Activated CD4-positive, alpha-beta T cell treated with anti-CD3 and anti-CD28 coated beads for 36 hours (primary cell): Measurements from ENCODE around the gene DNAJB8. TPM values are rescaled to one million over a fixed set of nuclear protein-coding genes. Genes with fewer than 3 reads are reported as not detected.

Experiments
- ATAC-seq: fragments of 200-7000 bp; cut with Tn5 transposase; one replicate; pipeline ENCODE4 v1.10.0; 2021; ENCODE audit warnings: mild to moderate bottlenecking, moderate library complexity
- CTCF ChIA-PET: fragments of 350-600 bp; sonication (Branson Sonifier 250); formaldehyde crosslinking; loops from one replicate; lab custom pipeline; 2021; ENCODE audit warnings: antibody characterized with exemption; lab: Charles Lee
- POLR2A ChIA-PET: fragments of 350-600 bp; sonication (Branson Sonifier 250); formaldehyde crosslinking; loops from one replicate; lab custom pipeline; 2021; ENCODE audit warnings: antibody characterized with exemption, inconsistent platforms; lab: Charles Lee
- DNase-seq: peaks from one replicate; pipeline ENCODE4 v3.0.0-alpha.2; 2020
- H3K27ac Mint-ChIP-seq: one replicate; pipeline ENCODE4 v1.8.0; 2021; ENCODE audit warnings: mixed read lengths
- H3K27me3 Mint-ChIP-seq: one replicate; pipeline ENCODE4 v1.8.0; 2021; ENCODE audit warnings: mixed read lengths
- H3K36me3 Mint-ChIP-seq: one replicate; pipeline ENCODE4 v1.8.0; 2021; ENCODE audit warnings: low read depth, mixed read lengths
- H3K4me1 Mint-ChIP-seq: one replicate; pipeline ENCODE4 v1.8.0; 2021; ENCODE audit warnings: mixed read lengths
- H3K4me3 Mint-ChIP-seq: one replicate; pipeline ENCODE4 v1.8.0; 2021; ENCODE audit warnings: mild to moderate bottlenecking, moderate library complexity, mixed read lengths
- H3K9me3 Mint-ChIP-seq: one replicate; pipeline ENCODE4 v1.8.0; 2021; ENCODE audit warnings: low read depth, mixed read lengths
- intact Hi-C, 2 experiments: fragments of 100-400 bp; cut with DNase I in 1 of 2; cut with micrococcal nuclease in 1 of 2; formaldehyde crosslinking; loops; one replicate each; pipeline versions ENCODE4 v1.14.2 to v1.15.1; 2022 to 2024; cut with DNase I, micrococcal nuclease
- total RNA-seq, 2 experiments: library from RNA; stranded (reverse); gene quantifications; one replicate each; pipeline ENCODE4 v1.2.3, GENCODE V29; 2021

DNAJB8 gene
- total RNA-seq, 2 experiments from 2014 or later = not detected

DNA sequence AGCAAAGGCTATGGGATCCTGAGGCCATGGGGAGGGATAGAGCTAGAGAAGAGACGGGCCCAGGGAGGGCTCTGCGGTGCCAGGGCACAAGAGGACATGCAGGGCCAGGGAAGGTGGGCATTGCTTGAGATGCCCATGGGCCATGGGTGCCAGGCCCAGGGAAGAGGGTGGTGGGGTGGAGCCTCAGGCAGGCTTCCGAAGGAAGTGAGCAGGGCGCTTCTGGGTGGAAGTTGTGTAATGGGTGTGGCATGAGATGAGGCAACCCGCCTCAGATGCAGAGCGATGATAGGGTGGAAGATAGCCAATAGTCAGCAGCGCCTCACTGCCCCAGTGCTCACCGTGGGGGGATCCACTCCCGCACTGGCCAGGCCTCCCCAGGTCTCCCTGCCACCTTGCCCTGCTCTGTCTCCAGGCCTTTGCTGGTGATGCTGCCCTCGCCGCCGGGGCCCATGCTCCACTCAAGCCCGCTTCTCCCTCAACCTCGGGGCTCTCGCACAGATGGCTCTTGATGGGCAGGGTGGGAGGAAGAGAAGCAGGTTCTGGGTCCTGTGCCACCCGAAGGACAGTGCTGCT, 51.4 kb downstream of the DNAJB8 start:
- Mint-ChIP-seq H3K27ac (no peak overlapping the region), H3K4me3 (no peak overlapping the region), H3K36me3 (no peaks in the 10 kb centered on the region), H3K27me3 (no peaks in the 10 kb centered on the region), H3K4me1 (no peaks in the 10 kb centered on the region), H3K9me3 (no peaks in the 10 kb centered on the region)
- no peak for DNase-seq
- ChIA-PET CTCF (no interaction called here), POLR2A (no interaction called here)
- intact Hi-C loops = no loop called here
- no peak for ATAC-seq

DNA sequence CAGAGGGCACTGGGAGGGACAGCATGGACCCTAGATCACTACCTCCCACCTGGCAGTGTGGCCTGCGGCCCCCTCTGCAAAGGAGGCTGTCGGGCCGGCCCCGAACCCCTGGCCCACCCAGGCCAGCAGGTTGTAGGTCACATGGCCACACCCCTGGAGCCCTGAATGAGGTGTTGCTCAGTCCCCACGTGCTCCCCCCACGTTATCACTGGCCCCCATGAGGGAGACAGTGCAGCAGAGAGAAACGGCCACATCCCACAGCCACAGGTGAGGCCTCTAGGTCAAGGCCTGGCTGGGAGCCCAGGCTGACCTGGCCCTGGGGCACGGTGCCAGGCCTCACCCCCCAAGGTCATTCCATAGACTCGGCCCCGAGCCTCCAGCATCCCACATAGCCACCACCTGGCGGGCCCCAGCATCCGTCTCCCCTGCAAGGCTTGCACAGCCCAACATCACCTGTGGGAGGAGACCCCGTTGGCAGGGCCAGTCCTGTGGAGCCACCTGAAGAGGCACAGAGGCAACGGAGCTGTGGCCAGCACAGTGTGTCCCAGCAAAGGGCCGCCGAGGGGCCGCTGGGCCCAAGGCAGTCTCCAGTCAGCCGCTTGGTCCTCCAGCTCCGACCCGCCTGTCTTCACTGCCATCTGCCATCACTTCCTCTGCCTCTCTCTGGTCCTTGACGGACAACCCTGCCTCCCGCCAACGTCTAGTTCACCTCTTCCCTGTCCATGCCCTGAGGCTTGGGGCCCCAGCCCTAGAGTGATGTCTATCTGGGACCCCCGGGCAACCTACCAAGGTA, 53.1 kb downstream of the DNAJB8 start:
- intact Hi-C loops = no loop called here
- no peaks in the 10 kb centered on the region for H3K36me3 Mint-ChIP-seq
- no peak overlapping the region for H3K27ac Mint-ChIP-seq
- H3K4me3 Mint-ChIP-seq = no peak overlapping the region
- H3K27me3 Mint-ChIP-seq = no peaks in the 10 kb centered on the region
- DNase-seq (no peak), ATAC-seq (no peak)
- H3K9me3 Mint-ChIP-seq = no peaks in the 10 kb centered on the region
- no peaks in the 10 kb centered on the region for H3K4me1 Mint-ChIP-seq
- ChIA-PET CTCF (interaction anchor here (0.6 kb wide), 1 partner anchor 334 kb away, joined by 4 read pairs; no protein-coding TSS in a partner anchor), POLR2A (no interaction called here)

DNA sequence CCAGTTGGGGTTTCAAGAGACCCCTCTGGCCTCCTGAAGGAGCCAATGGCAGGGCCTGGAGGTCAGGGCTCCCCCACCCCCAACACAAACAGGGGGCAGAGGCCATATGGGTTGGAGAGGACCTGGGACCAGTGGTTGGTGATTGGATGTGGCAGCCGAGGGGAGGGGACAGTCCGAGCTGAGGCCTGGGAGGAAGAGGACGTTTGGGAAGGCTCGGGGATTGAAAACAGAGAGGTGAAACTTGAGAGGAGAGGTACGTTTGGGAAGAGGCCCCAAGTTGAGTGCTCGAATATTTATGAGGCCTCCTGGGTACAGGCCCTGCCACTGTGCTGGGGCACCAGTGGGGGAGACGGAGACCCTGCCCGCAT, 53.7 kb downstream of the DNAJB8 start:
- ChIA-PET POLR2A (no interaction called here), CTCF (no interaction called here)
- H3K27ac Mint-ChIP-seq = no peak overlapping the region
- no peak for ATAC-seq
- H3K4me1 Mint-ChIP-seq = no peaks in the 10 kb centered on the region
- H3K4me3 Mint-ChIP-seq = no peak overlapping the region
- no peaks in the 10 kb centered on the region for H3K9me3 Mint-ChIP-seq
- intact Hi-C loops = no loop called here
- no peaks in the 10 kb centered on the region for H3K36me3 Mint-ChIP-seq
- DNase-seq = no peak
- H3K27me3 Mint-ChIP-seq = no peaks in the 10 kb centered on the region

Other genes starting within 250 kb of the DNAJB8 start
- under 1 TPM; 0.05 to 0.07 TPM for gene GATA2, start 26.3 kb upstream of the DNAJB8 start, total RNA-seq
- gene RPN1, start 183.9 kb upstream of the DNAJB8 start, total RNA-seq = 100 to 1,000 TPM; 138 to 153 TPM